ENCODE measurements around the gene RNF220.

GRCh38 chr1:44415013-44415412, 10.0 kb downstream of the RNF220 start:
- TF ChIP-seq, protein P1, sequence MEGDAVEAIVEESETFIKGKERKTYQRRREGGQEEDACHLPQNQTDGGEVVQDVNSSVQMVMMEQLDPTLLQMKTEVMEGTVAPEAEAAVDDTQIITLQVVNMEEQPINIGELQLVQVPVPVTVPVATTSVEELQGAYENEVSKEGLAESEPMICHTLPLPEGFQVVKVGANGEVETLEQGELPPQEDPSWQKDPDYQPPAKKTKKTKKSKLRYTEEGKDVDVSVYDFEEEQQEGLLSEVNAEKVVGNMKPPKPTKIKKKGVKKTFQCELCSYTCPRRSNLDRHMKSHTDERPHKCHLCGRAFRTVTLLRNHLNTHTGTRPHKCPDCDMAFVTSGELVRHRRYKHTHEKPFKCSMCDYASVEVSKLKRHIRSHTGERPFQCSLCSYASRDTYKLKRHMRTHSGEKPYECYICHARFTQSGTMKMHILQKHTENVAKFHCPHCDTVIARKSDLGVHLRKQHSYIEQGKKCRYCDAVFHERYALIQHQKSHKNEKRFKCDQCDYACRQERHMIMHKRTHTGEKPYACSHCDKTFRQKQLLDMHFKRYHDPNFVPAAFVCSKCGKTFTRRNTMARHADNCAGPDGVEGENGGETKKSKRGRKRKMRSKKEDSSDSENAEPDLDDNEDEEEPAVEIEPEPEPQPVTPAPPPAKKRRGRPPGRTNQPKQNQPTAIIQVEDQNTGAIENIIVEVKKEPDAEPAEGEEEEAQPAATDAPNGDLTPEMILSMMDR (IDR thresholded peaks at IDR 0.05 in 8 of 11, conservative IDR thresholded peaks at IDR 0.05 in 3 of 11): no peak
- no peak for TF ChIP-seq POLR2AphosphoS5 (IDR thresholded peaks at IDR 0.05)

Measured in spleen (tissue), 7 donors.